Mesenchymal stem cell (in vitro differentiated cells and primary cell): ENCODE measurements around the gene LCN9. TPM values are rescaled to one million over a fixed set of nuclear protein-coding genes. Genes with fewer than 3 reads are reported as not detected.

Source experiments
- DNase-seq: peaks from one replicate; pipeline ENCODE4 v3.0.0-alpha.2; 2013
- H2AFZ ChIP-seq: one replicate; pipeline ENCODE4 v1.6.1; 2013; ENCODE audit warnings: low read depth, mild to moderate bottlenecking, control low read depth, inconsistent platforms, low read length, moderate library complexity
- H2AK5ac ChIP-seq: 2 replicates; pipeline ENCODE4 v1.6.1; 2013; ENCODE audit warnings: low read length, moderate library complexity, mild to moderate bottlenecking, inconsistent platforms; ENCODE audit not compliant: severe bottlenecking
- H2BK120ac ChIP-seq: one replicate; pipeline ENCODE4 v1.6.1; 2013; ENCODE audit warnings: low read depth, mild to moderate bottlenecking, inconsistent platforms, low read length, moderate library complexity
- H2BK12ac ChIP-seq, 2 experiments: one replicate each; pipeline ENCODE4 v1.6.1; 2013; ENCODE audit warnings: inconsistent platforms in 2 of 2, low read length in 2 of 2, mild to moderate bottlenecking in 2 of 2, moderate library complexity in 2 of 2, control low read depth in 1 of 2
- H2BK15ac ChIP-seq: one replicate; pipeline ENCODE4 v1.6.1; 2013; ENCODE audit warnings: mild to moderate bottlenecking, low read depth, inconsistent platforms; ENCODE audit not compliant: poor library complexity, severe bottlenecking
- H2BK5ac ChIP-seq: 2 replicates; pipeline ENCODE4 v1.6.1; 2013; ENCODE audit warnings: low read depth, mild to moderate bottlenecking, low read length, control low read depth, inconsistent platforms; ENCODE audit not compliant: poor library complexity, severe bottlenecking
- H3K14ac ChIP-seq, 2 experiments: one replicate each; pipeline ENCODE4 v1.6.1; 2013; ENCODE audit warnings: inconsistent platforms in 2 of 2, low read length in 2 of 2, control low read depth in 1 of 2, mild to moderate bottlenecking in 1 of 2, moderate library complexity in 1 of 2
- H3K18ac ChIP-seq, 2 experiments: one replicate each; pipeline ENCODE4 v1.6.1; 2013; ENCODE audit warnings: inconsistent platforms in 2 of 2, low read length in 2 of 2, control low read depth in 1 of 2, low read depth in 1 of 2, mild to moderate bottlenecking in 1 of 2
- H3K23ac ChIP-seq, 2 experiments: one replicate each; pipeline ENCODE4 v1.6.1; 2013; ENCODE audit warnings: inconsistent platforms in 2 of 2, low read length in 2 of 2, mild to moderate bottlenecking in 2 of 2, moderate library complexity in 2 of 2, control low read depth in 1 of 2
- H3K27ac ChIP-seq: 2 replicates; pipeline ENCODE4 v1.5.1; 2013; ENCODE audit warnings: mild to moderate bottlenecking, moderate library complexity, low read length, control low read depth, inconsistent platforms; ENCODE audit not compliant: poor library complexity, severe bottlenecking
- H3K27me3 ChIP-seq, 2 experiments: 2 replicates each; pipeline versions ENCODE4 v1.6.1 to v1.7.0; 2013; ENCODE audit warnings: low read length in 2 of 2, mild to moderate bottlenecking in 2 of 2, moderate library complexity in 2 of 2, control low read depth in 1 of 2, inconsistent platforms in 1 of 2; ENCODE audit not compliant: control insufficient read depth in 1 of 2, insufficient read depth in 1 of 2
- H3K36me3 ChIP-seq, 2 experiments: 2 replicates each; pipeline versions ENCODE4 v1.6.1 to v1.7.0; 2013; ENCODE audit warnings: low read length in 2 of 2, control low read depth in 1 of 2, inconsistent platforms in 1 of 2, low read depth in 1 of 2, mild to moderate bottlenecking in 1 of 2; ENCODE audit not compliant: insufficient read depth in 2 of 2, control insufficient read depth in 1 of 2
- H3K4ac ChIP-seq, 2 experiments: one replicate each; pipeline ENCODE4 v1.6.1; 2013; ENCODE audit warnings: inconsistent platforms in 2 of 2, low read length in 2 of 2, mild to moderate bottlenecking in 2 of 2, moderate library complexity in 2 of 2, control low read depth in 1 of 2, low read depth in 1 of 2
- H3K4me1 ChIP-seq: 2 replicates; pipeline ENCODE4 v1.6.1; 2013; ENCODE audit warnings: low read depth, low read length, control low read depth; ENCODE audit not compliant: control insufficient read depth, insufficient read depth
- H3K4me2 ChIP-seq: 2 replicates; pipeline ENCODE4 v1.6.1; 2013; ENCODE audit warnings: low read length, mild to moderate bottlenecking, inconsistent platforms; ENCODE audit not compliant: poor library complexity, severe bottlenecking
- H3K4me3 ChIP-seq, 2 experiments: 2 replicates each; pipeline versions ENCODE4 v1.5.1 to v1.7.0; 2013; ENCODE audit warnings: low read length in 2 of 2, mild to moderate bottlenecking in 2 of 2, control low read depth in 1 of 2, low read depth in 1 of 2; ENCODE audit not compliant: insufficient read depth in 1 of 2
- H3K79me1 ChIP-seq: replicated peaks from 2 replicates; pipeline ENCODE4 v1.6.1; 2013; ENCODE audit warnings: mild to moderate bottlenecking, control low read depth, low read length, inconsistent platforms; ENCODE audit not compliant: poor library complexity, severe bottlenecking
- H3K9ac ChIP-seq: 2 replicates; pipeline ENCODE4 v1.7.0; 2013; ENCODE audit warnings: mild to moderate bottlenecking, low read length, moderate library complexity
- H3K9me3 ChIP-seq: 2 replicates; pipeline ENCODE4 v1.7.0; 2013; ENCODE audit warnings: mild to moderate bottlenecking, low read length; ENCODE audit not compliant: control insufficient read depth
- H4K8ac ChIP-seq: one replicate; pipeline ENCODE4 v1.6.1; 2013; ENCODE audit warnings: inconsistent platforms, mild to moderate bottlenecking, low read length, moderate library complexity
- H4K91ac ChIP-seq: one replicate; pipeline ENCODE4 v1.6.1; 2013; ENCODE audit warnings: mild to moderate bottlenecking, low read length, inconsistent platforms
- WGBS: methylation state at CpG from one replicate; pipeline ENCODE4 v1.1.7; 2013; ENCODE audit warnings: mixed read lengths; 5-methylcytosine and 5-hydroxymethylcytosine counted together
- polyA plus RNA-seq, 2 experiments: library from polyadenylated mRNA; stranded (reverse); fragments of 200-250 nt; gene quantifications; one replicate each; pipeline ENCODE4 v1.2.3, GENCODE V29; 2013

The LCN9 gene
- polyA plus RNA-seq (2013, experiment 1 of 2) = not detected
- not detected for polyA plus RNA-seq (2013, experiment 2 of 2)

DNA sequence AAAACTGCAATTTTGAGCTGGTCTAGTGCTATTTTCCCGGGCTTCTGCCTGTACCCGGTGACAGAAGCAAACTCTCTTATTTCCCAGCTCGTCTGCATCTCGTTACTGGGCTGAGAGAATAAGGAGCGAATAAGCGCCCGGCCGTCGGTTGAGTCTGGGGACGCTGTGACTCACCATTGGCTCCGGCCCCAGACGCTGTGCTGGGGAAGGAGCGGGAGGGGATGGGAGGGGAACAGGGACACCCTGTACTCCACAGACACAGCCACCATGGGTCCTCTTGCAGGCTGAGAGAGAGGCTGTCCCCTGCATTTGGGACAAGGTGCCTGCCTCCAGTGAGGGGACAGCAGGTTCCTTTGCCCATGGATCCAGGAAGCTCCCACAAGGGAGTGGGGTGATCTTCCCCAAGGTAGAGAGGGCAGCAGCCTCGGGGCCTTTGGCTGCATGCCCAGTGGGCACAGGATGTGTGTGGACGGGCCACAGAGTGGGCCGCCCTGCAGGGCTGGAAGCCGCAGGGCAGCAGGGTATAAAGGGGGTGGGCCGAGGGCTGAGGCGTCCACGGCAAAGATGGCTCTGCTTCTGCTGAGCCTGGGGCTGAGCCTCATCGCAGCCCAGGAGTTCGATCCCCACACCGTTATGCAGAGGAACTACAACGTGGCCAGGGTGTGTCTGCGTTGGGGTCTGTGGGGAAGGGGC lies at the start of gene LCN9:
TSS of gene LCN9 (plus strand) at position 552 of the 693 bp plus-strand sequence. CDS start at position 565, 13 bp downstream.
- no peak within 1 kb of the TSS for H2AK5ac ChIP-seq
- no peak for DNase-seq
- no peak within 1 kb of the TSS for H4K8ac ChIP-seq
- H2BK15ac ChIP-seq = no peak within 1 kb of the TSS
- no peak within 1 kb of the TSS for H4K91ac ChIP-seq
- H2AFZ ChIP-seq = no peak within 1 kb of the TSS
- no peak within 1 kb of the TSS for H2BK120ac ChIP-seq
- H3K27ac ChIP-seq = no peak within 1 kb of the TSS
- H3K36me3 ChIP-seq = no peaks in the 10 kb centered on the region
- no peak within 1 kb of the TSS for H2BK5ac ChIP-seq
- H3K79me1 ChIP-seq = no peaks in the 10 kb centered on the region
- no peaks in the 10 kb centered on the region for H3K9me3 ChIP-seq
- no peak within 1 kb of the TSS for H3K4me3 ChIP-seq
- no peak within 1 kb of the TSS for H3K9ac ChIP-seq
- no peak within 1 kb of the TSS for H3K4me2 ChIP-seq
- H3K4ac ChIP-seq = no peak within 1 kb of the TSS
- no peak within 1 kb of the TSS for H3K18ac ChIP-seq
- H3K4me1 ChIP-seq = no peaks in the 10 kb centered on the region
- peaks cover 0 to 3% of the 10 kb centered on the region in 2 experiments for H3K27me3 ChIP-seq
- H3K14ac ChIP-seq = no peak within 1 kb of the TSS
- H2BK12ac ChIP-seq = no peak within 1 kb of the TSS
- H3K23ac ChIP-seq = no peak within 1 kb of the TSS
- WGBS = 72% methylated on average over 25 of the region's 25 CpGs

GRCh38 chr9:135613946-135614805 lies 48.9 kb upstream of the LCN9 start:
- no peak overlapping the region for H4K8ac ChIP-seq
- no peak overlapping the region for H3K4me3 ChIP-seq
- no peak overlapping the region for H4K91ac ChIP-seq
- no peak overlapping the region for H2AFZ ChIP-seq
- 88% methylated on average over 34 of the region's 34 CpGs for WGBS
- H3K9ac ChIP-seq = no peak overlapping the region
- H3K27me3 ChIP-seq = peaks cover 0 to 64% of the 10 kb centered on the region in 2 experiments
- H3K4me2 ChIP-seq = no peak overlapping the region
- H2BK15ac ChIP-seq = no peak overlapping the region
- DNase-seq = no peak
- H3K14ac ChIP-seq = no peak overlapping the region
- H3K9me3 ChIP-seq = no peaks in the 10 kb centered on the region
- no peak overlapping the region for H3K18ac ChIP-seq
- no peaks in the 10 kb centered on the region for H3K79me1 ChIP-seq
- no peak overlapping the region for H2BK5ac ChIP-seq
- H2AK5ac ChIP-seq = no peak overlapping the region
- peaks cover 3% of the 10 kb centered on the region for H3K4me1 ChIP-seq
- no peak overlapping the region for H3K27ac ChIP-seq
- no peak overlapping the region for H3K4ac ChIP-seq
- H3K23ac ChIP-seq = no peak overlapping the region
- no peak overlapping the region for H2BK120ac ChIP-seq
- H3K36me3 ChIP-seq = no peaks in the 10 kb centered on the region
- H2BK12ac ChIP-seq = no peak overlapping the region

DNA sequence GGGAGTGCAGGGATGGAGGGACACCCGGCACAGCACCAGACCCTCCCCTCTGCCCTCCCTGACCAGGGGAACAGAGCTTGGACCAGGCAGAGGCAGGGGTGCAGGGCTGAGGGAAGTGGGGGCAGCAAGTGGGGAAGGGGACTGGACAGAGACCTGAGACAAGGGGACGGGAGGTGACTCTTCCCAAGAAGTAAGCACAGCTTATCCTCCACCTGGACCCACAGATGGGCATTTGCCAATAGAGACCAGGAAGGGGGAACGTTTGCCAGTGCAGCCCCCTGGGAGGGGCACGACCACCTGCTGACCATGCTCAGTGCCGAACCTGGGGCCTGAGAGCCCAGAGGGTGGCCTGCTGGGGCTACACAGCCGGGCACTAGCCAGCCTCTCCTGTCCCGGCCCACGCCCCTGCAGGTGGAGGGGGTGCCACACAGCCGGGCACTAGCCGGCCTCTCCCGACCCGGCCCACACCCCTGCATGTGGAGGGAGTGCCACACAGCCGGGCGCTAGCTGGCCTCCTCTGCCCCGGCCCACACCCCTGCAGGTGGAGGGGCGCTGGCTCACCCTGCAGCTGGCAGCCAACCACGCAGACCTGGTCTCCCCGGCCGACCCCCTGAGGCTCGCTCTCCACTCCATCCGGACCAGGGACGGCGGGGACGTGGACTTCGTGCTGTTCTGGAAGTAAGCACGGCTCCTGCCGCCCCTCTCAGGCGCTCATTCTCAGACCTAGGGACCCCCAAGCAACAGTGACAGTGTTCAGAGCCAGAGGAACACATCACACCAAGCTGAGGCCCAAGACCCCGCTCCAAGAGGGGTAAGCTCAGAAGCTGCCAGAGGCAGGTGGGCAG lies 48.1 kb upstream of the LCN9 start:
- Histone ChIP-seq H2BK5ac (no peak overlapping the region), H4K91ac (peak overlapping the region; percentile 8), H3K18ac (no peak overlapping the region), H2AFZ (no peak overlapping the region), H3K27me3 (peaks cover 0 to 62% of the 10 kb centered on the region in 2 experiments), H4K8ac (no peak overlapping the region), H2BK120ac (no peak overlapping the region), H3K9ac (no peak overlapping the region), H3K9me3 (no peaks in the 10 kb centered on the region), H2BK15ac (no peak overlapping the region), H3K4me2 (no peak overlapping the region), H3K4me3 (no peak overlapping the region), H3K4ac (no peak overlapping the region), H3K79me1 (no peaks in the 10 kb centered on the region), H2AK5ac (no peak overlapping the region), H3K23ac (no peak overlapping the region), H2BK12ac (no peak overlapping the region), H3K14ac (no peak overlapping the region), H3K4me1 (peaks cover 3% of the 10 kb centered on the region), H3K27ac (no peak overlapping the region), H3K36me3 (no peaks in the 10 kb centered on the region)
- WGBS = 86% methylated on average over 28 of the region's 29 CpGs
- DNase-seq = no peak
